HG03066 (cell line): Measurements from ENCODE around the gene TMCC1.

Experiments
- ATAC-seq: cut with Tn5 transposase; IDR thresholded peaks from one replicate; pipeline ENCODE4 v1.9.1; 2021; ENCODE audit warnings: low read depth; ENCODE audit not compliant: unreplicated experiment

TMCC1 gene

DNA sequence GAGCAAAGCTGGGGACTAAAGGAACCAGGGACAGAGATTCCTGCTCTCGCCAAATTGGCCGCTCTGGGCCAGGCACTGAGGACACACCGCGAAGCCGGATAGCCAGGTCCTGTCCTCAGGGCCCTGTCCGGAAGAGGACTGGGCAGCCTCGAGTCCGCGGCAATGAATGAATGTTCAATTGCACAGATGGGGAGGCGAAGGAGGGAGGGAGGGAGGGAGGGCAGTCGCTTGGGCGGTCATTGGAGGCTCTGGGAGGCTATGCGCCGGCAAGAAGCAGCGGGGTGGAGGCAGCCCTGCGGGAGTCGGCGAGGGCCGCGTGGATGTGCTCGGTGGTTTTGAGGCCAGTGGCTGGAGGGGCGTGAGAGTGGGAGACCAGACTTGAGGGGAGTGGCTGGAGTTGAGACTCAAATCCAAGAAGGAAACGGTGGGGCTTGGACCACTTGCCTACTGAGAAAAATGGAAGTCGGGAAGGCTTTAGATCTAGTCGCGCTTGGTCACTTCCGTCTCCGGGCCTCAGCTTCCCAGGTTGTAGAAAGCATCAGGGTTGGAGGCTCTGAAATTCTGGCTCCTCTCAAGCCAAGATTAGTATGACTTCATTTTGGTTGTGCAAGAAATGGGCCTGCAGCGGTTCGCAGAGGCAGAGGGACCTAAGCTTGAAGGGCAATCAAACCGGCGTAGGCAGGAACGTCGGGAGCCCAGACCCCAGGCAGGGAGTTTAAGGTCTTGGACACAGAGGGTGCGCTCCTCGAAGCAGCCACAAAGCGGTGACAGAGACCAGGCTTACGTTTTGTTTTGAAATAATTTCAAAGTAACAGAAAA lies 266.0 kb downstream of the TMCC1 start:
- no peak for ATAC-seq

DNA sequence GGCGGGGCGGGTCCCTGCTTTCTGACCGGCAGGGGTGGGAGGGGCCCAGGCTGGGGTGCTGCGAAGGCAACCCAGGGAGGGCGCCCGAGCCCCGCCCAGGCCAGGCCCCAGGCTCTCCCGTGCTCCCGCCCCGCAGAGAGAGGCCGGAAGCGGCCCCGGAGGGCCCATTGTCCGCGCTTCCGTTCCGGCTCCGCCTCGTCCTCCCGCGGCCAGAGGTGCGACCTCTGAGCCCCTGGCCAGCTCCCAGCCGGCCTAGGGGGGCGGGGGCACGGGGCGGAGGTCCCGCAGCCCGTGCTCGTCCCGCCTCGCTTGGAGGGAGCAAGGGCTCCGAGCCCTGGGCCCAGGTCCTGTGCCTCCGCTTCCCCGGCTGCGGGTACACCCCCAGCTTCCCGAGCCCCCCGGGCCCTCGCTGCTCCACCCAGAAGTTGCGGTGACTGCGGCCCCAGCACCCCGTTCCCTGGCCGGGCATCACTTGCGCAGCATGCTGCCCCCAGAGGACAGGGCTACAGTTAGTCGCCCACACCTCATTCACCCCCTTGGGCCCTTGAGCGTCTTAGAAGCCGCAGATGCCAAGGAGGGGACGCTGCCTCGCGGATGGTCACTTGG lies 266.7 kb downstream of the TMCC1 start:
- peak; percentile 96 for ATAC-seq

DNA sequence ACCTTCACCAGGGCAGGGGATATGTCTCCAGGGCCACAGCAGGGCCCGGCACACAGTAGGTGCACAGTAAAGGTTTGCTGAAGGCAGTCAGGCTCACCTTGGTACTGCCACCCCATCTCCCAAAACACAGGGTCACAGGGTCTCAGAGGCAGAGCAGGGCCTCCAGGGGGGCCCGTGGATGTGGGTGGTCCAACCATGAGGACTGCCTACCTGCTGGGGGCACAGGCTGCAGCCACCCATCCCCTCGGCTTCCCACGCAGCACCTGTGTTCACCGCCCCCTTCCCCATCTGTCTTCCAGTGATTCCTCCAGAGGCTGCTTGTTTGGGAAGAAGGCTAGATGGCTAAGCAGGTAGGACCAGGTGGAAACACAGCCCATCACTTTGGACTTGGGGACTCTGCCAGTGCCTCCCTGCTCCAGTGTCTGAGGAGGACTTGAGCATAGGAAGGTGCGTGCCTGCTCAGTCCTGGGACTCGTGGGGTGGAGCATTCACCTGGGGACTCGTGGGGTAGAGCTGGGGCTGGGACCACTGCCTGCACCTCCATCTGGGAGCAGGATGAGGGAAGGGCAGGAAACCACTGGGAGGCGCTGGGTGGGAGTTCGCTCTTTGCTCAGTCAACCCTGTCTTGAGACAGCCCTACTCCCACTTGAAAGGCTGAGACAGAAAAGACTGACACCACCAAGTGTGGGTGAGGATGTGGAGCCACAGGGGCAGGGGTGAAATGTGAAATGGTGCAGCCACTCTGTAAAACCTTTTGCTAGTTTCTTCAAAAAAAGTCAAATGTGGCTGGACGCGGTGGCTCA lies 268.2 kb downstream of the TMCC1 start:
- ATAC-seq: no peak

DNA sequence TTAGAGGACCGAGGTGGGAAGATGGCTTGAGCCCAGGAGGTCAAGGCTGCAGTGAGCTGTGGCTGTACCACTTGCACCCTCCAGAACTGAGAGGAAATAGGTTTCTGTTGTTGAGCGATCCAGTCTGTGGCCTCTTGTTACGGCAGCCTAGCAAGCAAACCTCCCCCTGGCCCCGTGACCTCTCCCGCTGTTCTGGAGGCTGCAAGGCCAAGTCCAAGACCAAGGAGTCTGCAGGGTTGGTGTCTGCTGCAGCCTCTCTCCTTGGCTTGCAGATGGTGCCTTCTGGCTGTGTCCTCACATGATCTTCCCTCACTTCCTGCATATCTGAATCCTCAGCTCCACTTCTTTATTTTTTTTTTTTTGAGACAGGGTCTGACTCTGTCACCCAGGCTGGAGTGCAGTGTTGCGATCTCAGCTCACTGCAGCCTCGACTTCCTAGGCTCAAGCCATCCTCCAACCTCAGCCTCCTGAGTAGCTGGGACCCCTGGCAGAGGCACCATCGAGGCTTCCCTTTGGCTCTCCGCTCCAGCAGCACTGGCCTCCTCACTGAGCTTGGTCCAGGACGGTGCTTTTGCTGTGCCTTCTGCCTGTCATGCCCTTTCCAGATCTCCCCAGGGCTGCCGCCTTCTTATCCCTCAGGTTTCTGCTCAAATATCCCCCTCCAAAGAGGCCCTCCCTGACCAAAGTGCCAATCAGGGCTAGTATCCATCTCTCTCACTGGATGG lies 269.0 kb downstream of the TMCC1 start:
- no peak for ATAC-seq

DNA sequence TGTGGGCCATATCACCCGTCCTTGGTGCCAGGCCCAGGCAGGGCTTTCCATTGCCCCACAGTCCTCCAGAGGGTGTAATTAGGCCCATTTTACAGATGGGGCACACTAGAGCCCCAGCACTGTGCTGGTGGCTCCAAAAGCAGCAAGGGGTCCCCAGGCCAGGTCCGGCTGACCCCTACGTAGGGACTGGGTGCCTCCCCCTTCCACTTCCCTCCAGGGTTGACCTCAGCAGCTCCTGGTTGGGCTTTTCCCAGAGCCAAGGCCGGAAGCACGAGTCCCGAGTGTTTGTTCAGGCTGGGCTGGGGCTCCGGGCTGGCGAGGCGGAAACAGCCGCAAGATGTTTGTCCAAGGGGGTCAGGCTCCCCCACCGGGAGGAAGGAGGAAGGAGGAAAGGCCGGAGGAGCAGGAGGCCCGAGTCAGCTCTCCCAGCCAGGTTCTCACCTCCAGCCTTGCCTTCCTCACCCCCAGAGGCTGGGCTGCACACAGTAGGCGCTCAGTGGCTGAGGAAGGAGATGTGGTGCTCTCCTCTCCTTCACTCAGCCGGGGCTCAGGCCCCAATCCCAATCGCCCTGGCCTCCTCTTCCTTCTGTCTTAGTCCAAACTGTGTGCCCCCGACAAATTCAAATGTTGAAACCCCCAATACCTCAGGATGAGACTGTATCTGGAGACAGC lies 269.9 kb downstream of the TMCC1 start:
- ATAC-seq: no peak

DNA sequence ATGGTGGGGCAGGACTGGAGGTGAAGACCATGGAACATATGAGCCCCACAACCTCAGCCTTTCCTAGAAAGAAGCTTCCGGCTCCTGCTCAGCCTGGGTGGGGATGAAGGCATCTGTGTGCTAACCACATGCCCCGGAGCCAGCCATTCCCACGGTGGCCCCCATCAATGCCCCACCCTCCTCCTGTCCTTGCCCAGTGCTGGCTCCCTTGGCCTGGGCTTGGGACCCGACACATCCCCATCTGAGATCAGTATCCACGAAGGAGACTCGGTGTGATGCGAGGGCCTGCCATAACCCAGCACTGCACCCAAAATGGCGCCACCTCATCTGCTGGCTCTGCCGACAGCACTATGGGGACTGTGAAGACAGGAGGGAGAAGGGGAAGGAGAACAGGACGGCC lies 270.6 kb downstream of the TMCC1 start:
- ATAC-seq: no peak

DNA sequence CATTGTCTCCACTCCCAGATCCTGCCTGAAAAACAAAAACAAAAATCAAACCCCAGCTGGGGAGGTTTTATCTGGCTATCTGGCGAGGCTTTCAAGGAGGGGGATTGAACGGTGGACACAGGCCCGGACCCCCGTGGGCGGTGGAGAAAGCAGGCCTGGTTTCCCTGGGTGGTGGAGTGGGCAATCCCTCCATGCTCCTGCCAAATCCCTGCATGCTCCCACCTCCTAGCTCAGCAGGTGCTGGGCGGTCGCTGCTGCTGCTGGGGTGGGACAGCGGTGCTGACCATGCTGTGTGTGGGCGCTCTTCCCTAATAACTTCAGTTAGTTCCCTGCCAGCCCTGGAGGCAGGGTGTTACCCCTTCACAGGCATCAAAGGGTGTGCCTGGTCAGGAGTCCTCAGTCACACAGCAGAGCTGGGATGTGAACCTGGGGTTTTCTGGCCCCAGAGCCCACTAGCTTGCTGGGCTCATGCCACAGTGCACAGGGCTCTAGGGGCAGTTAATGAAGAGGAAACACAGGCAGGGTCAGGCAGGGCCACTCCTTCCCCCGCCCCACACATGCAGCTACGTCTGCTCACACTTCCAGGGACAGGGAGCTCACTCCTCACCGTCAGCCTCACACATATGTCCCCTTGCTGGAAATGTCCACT lies 271.2 kb downstream of the TMCC1 start:
- no peak for ATAC-seq

DNA sequence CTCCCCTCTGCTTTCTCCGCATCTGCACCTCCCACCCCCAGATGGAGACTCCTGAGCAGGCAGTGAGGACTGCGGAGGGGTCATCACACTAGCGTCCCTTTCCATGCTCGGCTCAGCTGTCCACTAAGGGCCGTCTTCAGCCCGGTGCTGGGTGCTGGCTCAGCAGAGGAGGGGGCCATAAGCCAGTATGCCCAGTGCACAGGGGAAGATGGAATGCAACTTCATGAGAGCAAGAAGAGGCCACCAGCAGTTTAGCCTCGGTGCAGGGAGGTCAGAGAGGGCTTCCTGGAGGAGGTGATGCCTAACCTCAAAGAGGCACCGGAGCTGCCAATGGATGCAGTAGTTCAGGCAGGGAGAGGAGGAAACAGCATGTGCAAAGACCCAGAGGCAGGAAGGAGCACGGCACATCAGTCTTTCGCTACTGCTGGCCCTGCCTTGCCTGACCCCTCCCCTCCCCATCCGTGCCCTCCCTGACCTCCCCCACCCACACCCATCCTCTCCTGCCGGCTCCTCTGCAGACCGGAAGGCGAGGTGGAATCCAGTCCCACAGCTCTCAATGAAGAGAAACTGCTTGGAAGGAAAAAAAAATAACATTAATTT lies 271.8 kb downstream of the TMCC1 start:
- ATAC-seq: no peak

DNA sequence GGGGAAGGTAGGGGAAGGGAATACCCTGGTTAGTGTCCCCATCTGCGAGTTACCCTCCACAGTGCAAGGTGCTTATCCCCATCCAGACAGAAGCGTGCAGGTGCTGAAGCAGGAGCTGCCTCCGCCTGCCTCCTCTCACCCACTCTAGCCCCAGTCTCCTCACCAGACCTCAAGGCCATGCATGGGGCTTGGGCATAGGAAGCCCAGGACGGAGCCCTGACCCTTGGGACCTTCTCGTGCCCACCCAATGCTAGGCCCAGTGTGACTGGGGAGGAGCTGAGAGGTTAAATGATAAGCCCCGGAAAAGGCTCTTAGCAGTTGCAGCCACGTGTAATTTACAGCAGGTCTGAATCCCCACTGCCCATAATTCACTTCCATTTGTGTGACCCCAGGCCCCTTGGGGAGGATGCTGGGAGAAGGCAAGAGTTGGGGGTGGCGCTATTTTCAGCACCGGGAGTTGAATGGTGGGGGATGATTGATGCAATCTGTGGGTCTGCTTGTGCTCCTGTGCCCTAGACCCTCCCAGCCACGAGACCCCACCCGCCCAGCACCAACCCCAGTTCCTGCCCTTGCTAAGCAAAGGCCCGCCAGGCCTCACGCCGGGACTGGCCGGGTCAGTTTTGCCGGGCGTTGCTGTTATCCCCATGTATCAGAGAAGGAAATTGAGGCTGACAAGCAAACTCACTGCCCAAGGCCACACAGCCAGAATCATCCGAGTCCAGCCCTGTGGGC lies 272.5 kb downstream of the TMCC1 start:
- no peak for ATAC-seq

DNA sequence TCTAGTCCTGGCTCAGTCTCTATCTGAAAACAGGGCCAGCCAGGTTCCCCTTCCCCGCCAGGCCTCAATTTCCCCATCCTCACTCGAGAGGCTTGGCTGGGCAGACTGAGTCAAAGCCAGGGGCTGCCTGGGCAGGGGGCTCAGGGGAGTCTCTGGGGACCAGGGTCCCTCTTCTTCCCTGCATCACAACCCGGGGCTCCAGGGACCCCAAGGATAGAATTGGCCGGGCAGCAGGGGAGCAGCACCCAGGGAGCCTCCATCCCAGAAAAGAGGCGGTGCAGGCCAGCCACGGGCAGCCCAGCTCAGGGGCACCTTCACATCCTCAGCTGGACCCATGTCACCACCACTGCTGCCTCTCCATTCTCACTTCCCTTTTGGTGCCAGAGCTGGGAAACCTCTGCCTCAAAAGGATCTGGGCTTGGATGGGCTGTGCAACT lies 273.8 kb downstream of the TMCC1 start:
- no peak for ATAC-seq

DNA sequence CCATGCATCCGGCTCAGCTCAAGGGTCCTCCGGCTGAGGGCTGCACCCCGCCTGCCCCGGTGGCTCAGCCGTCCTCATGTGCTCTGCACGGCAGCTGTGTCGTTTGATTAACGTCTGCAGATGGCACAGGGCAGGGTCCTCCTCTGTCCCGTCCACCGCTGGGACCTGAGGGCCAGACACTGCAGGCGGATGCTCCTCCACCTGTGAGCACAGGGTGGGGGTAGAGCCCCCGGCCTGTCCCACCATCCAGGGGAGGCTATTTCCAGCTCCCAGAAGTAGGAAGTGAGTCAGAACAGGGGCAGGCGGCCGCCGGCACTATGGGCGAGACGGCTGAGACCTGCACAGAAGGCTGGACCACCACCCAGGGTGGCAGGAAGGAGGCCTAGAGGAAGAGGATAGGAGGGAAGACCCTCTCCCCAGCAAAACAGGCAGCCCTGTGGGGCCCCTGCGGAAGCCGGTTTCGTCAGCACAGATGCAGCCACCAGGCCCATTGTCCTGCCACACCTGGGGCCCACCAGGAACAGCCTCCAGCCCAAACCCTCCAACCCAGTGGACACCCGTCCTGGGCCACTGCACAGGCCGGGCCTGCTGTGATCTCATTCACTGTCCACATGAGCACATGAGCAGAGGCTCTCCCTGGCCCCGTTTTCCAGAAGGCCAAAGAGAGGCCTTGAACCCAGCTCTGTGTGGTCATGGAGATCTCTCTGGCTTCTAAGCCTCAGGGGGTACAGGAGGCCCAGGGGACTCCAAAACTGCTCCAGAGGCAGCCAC lies 274.4 kb downstream of the TMCC1 start:
- no peak for ATAC-seq

DNA sequence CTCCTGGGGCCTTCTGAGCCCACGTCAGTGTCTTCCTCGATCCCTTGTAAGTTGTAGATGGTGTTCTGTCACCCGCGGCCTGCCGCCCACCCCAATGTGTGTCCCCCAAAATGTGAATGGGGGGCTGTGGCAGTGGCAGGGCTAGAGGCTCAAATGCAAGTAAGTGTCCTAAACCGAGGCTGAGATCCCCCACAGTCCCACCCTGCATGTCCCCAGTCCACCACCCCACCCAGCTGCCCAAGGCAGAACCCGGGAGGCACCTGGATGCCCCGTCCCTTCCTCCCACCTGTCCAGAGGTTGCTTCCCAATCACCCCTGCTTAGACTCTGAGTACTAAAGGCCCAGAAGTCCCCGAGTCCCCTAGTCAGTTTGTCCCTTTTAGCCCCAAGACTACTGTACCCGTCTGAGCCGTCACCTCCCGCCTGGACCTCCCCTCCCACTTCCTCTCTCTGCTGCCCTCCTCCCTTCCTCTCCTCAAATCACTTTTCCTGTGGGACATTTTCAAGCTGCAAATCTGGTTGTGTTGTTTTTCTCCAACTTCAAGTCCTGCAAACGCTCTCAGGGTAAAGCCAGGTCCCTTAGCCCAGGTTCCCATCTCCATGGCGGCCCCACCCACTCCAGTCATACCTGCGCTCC lies 275.2 kb downstream of the TMCC1 start:
- ATAC-seq: no peak

DNA sequence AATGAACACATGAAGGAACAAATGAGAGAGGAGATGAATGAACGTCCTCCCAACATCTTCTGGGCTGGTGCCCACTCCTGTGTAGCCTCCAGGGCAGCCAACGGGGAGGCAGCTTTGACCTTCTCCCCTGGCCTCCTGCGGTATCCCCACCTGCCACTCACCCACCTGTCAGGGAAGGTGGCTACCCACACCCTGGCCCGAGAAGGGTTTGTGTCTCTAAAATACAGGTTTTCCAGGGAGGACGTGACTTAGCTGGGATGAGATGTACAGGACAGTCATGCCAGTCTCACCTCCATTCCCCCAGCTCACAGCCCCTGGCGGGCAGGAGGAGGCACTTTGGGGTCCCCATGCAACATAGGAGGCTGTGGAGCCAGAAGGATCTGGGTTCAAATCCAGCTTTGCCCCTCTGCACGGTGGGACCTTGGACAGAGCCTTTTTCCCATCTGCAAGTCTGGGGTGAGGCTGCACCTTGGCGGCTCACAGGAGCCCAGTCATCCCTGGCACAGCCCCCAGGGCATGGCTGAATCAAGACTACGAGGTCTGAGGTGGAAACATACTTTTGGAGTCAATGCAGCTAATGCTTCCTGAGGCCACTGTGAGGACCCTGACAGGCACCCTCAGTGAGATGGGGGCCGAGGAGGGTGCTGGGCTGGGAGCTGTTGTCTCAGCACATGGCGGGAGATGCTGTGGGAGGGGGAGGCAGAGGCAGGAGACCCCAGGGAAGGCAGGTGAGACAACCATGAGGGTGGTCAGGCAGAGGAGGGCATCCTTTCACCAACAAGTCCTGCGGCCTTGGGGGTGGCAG lies 275.9 kb downstream of the TMCC1 start:
- no peak for ATAC-seq

DNA sequence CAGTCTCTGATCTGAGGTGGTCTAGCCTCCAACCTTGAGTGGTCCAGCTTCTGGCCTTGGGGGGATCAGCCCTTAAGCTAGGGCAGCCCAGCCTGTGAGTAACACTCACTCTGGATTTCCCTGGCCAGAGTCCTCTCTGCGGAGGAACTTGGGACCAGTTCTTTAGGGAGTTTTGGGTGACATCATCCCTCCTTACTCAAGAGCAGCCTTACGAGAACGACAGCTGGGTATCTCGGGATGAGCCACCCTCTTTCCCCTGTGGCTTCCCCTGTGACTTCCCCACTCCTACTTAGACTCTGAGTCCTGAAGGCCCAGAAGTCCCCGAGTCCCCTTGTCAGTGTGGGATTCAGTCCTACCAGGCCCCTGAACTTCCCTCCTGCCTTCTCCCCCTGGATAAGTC lies 276.8 kb downstream of the TMCC1 start:
- no peak for ATAC-seq

DNA sequence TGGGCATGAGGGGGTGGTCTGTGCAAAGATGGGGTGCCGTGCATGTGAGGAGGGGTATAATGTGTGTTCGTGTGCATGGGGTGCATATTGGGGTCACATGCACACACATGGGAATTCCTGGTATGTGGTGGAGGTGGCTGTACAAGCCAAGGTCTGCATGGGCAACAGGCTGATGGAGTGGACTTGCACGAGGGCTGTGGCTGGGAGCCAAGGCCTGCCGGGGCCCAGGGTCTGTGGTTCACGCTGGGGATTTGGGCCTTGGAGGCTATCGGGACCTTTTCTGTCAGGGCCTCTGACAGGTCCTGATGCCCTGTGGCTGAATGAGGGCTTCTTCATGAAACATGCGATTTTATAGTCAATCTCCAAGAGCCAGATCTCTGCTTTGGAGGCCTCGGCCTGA lies 277.2 kb downstream of the TMCC1 start:
- no peak for ATAC-seq

DNA sequence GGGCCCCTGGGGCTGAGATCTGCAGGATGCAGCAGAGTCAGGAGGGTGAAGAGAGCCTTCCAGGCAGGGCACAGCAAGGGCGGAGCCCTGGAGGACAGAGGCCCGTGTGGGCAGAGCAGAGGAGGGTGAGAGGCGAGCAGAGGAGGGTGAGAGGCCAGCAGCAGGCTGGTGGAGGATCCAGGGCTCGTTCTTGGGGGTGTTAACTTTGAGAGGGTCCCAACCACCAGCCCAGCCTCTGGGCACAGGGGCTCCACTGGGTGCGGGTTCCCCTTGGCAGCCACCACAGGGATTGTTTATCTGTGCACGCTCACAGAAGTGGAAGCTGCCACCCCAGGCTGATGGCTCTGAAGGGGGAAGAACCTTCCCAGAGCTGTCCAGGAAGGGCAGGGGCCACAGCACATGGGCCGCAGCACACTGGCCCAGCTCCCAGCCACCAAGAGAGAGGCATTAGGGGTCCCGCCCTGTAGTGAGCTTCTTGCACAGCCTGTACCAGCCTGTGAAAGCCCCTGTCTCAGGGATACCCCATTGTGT lies 277.7 kb downstream of the TMCC1 start:
- ATAC-seq: no peak
